GM04503 (cell line): ENCODE results near the gene KPNA1.
A peak's percentile ranks its signal among the peaks of the same experiment; 100 is the strongest.

ENCODE experiments used
- DNase-seq: peaks from one replicate; pipeline ENCODE4 v3.0.0-alpha.2; 2012; ENCODE audit warnings: low read depth

KPNA1 gene

DNA sequence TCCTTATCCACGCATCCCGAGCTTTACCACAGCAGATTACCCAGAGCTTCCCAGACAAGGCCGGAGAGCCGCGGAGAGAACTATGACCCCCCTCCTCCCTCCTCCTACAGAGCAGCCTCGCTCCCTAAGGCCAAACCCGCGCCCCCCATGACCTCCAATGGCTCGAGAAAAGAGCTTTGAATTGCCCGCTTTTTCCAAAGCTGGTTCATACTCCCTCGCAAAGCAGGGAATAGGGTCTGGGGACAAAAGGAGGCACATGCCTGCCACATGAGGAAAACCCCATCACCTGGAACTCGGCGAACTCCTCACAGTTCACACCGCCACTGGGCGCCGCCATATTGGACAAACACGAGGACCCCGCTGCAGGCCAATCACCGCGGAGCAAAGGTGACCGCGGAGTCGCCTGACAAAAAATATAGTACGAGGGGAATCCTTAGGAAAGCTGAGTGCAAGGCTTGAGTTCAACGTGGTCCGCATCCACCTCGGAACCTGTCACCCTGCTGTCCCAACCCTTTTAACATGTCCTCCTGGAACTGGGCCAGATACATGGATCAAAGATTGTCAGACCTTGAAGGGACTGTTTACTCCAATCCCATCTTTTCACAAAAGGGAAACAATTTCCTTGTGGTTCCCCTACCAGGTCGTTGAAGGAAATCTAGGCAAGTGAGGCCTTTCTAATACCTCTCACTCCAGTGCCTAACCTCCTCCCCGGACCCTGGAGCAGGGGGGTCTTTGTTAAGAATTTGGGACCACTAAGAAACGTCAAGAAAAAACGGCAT, 131.7 kb downstream of the KPNA1 start, which contains the start of gene MIX23:
Gene MIX23, minus strand, starts transcription at position 344 of the 779 bp plus-strand sequence. Its CDS starts 7 bp downstream, at position 337.
- DNase-seq: peak; percentile 31

DNA sequence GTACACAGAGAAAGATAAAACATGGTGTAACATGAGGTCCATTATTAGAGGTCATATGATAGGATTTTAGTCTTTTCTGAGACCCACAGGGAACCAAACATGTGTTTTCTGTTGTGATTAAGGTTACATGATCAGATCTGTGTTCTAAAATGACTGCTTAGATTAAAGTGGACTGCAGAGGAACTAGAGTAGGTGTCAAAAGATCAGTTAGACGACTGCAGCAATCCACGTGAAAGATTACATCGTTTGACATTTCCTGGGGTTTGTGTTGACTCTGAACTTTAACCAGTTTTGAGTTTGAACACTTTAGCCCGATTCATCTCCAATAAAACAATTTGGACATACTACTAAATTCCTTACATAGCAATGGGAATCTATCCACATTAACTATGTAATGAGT, 136.8 kb downstream of the KPNA1 start:
- DNase-seq: no peak

DNA sequence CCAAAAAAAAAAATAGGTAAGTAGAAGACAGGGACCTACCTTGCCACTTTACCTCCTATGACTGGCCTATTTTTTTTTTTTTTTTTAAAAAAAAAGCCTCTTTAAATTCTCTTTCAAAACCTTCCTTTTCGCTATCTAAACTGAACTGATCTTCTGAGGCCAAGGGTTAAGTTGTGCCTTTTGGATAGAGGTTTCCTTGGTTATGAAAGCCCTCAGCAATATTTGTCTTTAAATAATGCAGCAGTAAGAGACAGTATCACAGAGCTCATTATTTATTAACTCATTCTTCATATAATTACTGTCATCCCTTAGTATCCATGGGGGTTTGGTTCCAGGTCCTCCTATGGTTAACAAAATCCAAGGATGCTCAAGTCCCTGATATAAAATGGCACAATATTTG, 140.7 kb downstream of the KPNA1 start:
- DNase-seq: no peak
